ENCODE results near the gene BANP. TPM values are rescaled to one million over a fixed set of nuclear protein-coding genes. Genes with fewer than 3 reads are reported as not detected.
A peak's percentile ranks its signal among the peaks of the same experiment; 100 is the strongest.
"Not testable (repeated sequence)": the region's sequence is repeated elsewhere in the genome, so short reads cannot be mapped to it uniquely, and the experiment has no call there.

BANP gene
- total RNA-seq, 1 experiment from 2014 or later: 34.5 TPM

DNA sequence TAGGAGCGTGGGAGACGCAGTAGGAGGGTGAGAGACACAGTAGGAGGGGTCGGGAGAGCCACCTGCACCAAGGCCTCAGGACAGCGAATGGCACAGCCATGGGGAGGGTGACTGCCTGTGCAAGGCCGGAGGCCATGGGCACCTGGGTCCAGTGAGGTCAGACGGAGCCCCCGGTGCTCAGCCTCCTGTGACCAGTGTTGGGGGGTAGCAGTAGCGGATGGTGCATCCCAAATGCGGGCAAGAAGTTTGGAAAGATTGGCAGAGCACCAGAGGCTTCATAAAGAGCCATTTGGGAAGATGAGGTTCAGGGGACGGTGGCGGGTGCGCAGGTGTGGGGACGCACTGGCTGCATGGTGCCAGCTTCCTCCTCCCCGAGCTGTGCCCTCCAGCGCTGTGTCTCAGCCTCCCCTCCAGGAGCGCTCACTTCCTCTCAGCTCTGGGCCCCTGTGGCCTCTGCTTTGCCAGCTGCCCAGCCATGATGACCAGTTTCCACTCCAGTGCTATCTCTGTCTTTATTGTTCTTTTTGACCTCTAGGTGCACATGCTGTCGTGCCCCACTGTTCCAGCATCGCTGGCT, 90.8 kb downstream of the BANP start:
- H3K27me3 Mint-ChIP-seq (ENCODE audit: low read depth); H3K4me1 Mint-ChIP-seq; H3K4me3 Mint-ChIP-seq; POLR2A ChIA-PET; H3K36me3 Mint-ChIP-seq; CTCF ChIA-PET; H3K27ac Mint-ChIP-seq; DNase-seq (ENCODE audit: low spot score); ATAC-seq; H3K9me3 Mint-ChIP-seq: not testable (repeated sequence)

DNA sequence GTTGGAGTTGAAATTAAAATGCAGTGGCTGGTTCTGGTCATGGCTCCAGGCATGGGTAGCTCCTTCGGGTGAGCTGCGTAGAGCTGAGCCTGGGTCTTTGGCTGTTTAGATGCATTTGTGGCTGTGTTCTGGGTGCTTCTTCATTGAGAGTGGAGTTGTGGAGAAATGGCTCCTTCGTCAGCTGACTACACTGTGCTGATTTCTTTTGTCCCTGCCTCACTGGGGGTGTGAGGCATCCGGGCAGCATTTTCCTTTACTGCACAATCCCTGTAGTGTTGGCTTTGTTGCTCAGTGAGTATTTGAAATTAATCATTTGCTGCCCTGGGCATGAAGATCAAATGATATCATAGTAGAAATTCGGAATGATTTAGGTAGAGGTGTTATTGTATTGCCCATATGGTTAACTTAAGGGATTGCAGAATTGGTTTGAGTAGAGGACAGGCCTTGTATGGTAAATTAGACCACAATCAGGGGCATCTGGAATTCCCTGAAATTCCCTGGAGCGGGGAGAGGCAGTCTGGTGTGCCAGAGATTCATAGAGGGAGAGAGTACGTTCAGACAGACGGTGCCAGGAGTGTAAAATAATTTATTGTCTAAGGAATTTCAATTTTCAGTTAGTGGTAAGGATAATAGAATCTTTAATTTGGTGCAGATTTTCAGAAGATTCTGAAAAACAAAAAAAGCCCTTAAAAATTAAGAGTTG, 92.1 kb downstream of the BANP start:
- CTCF ChIA-PET; H3K4me3 Mint-ChIP-seq; H3K9me3 Mint-ChIP-seq; DNase-seq (ENCODE audit: low spot score); ATAC-seq; H3K4me1 Mint-ChIP-seq; H3K27me3 Mint-ChIP-seq (ENCODE audit: low read depth); POLR2A ChIA-PET: not testable (repeated sequence)
- Mint-ChIP-seq H3K36me3 (peaks cover 12% of the 10 kb centered on the region; the same call in 1 of the 2 replicates), H3K27ac (peak overlapping the region; percentile 73)

DNA sequence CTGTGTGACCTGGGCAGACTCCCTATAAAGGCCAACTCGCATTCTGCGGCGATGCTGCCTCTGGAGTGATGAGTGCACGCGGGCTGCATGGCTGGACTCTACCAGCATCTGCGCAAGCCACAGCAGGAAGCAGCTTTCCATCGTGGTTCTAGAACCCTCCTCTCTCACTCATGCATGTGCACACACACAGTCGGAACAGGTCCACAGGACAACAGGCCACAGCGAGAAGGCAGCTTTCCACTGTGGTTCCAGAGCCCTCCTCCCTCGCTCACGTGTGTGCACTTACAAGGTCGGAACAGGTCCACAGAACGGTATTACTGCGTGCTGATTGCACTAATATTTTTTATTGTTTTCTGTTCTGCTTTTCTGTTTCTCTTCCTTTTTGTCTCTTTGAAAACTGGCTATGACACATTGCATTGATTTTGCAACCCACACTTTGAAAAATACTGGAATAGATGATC, 92.9 kb downstream of the BANP start:
- H3K9me3 Mint-ChIP-seq; POLR2A ChIA-PET; DNase-seq (ENCODE audit: low spot score); H3K4me1 Mint-ChIP-seq; H3K27ac Mint-ChIP-seq; H3K4me3 Mint-ChIP-seq; H3K27me3 Mint-ChIP-seq (ENCODE audit: low read depth); ATAC-seq; CTCF ChIA-PET: not testable (repeated sequence)
- peaks cover 17% of the 10 kb centered on the region for H3K36me3 Mint-ChIP-seq

DNA sequence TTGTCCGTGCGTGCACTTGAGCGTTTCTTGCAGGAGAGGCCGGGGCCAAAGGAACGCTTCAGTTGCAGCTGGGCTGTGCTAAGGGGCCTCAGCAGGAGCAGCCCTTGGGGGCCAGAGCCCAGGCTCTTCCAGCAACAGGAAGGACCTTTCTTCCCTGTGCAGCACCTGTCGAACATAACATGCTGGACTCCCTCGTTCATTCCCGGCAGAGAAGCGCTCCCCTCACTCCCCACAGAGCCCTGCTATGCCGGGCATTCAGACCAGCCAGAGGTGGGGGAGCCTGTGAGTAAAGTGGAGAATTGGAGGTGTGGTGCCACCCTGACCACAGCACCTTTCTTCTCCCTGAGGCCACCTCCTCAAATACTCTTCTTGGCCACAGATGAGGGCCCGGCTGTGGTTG, 94.1 kb downstream of the BANP start:
- CTCF ChIA-PET; DNase-seq (ENCODE audit: low spot score); H3K9me3 Mint-ChIP-seq; POLR2A ChIA-PET; H3K27ac Mint-ChIP-seq; H3K4me3 Mint-ChIP-seq; H3K27me3 Mint-ChIP-seq (ENCODE audit: low read depth); H3K4me1 Mint-ChIP-seq; ATAC-seq: not testable (repeated sequence)
- H3K36me3 Mint-ChIP-seq: peaks cover 29% of the 10 kb centered on the region

DNA sequence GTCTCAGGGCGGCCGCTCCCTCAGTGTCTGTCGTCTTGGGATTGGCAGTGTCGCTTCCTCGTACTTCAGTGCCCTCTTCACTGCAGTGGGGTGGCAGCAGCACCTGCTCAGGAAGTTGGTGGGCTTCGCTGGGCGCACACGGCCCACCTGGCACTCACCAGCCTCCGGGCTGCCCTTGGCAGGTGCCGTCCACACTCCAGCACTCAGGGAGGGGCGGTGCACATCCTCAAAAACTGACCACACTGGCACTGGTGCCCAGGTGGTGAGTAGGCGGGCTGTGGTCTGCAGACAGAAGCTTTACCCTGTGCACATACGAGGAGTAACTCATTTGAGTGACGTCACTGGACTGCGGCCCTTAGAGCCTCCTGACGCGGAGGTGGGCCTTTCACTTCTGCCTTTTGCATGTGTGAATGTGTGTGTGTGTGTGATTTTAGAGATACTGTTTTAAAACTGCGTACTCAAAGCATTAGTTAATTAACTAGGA, 94.6 kb downstream of the BANP start:
- DNase-seq (ENCODE audit: low spot score) (no peak), ATAC-seq (no peak)
- POLR2A ChIA-PET: no interaction called here
- no peak overlapping the region for H3K4me3 Mint-ChIP-seq
- no peak overlapping the region; the same call in 1 of the 2 replicates for H3K27ac Mint-ChIP-seq
- CTCF ChIA-PET: no interaction called here
- H3K36me3 Mint-ChIP-seq: peaks cover 30% of the 10 kb centered on the region
- no peaks in the 10 kb centered on the region for H3K27me3 Mint-ChIP-seq (ENCODE audit: low read depth)
- no peaks in the 10 kb centered on the region for H3K4me1 Mint-ChIP-seq
- H3K9me3 Mint-ChIP-seq: no peaks in the 10 kb centered on the region
- TF ChIP-seq, protein P1, sequence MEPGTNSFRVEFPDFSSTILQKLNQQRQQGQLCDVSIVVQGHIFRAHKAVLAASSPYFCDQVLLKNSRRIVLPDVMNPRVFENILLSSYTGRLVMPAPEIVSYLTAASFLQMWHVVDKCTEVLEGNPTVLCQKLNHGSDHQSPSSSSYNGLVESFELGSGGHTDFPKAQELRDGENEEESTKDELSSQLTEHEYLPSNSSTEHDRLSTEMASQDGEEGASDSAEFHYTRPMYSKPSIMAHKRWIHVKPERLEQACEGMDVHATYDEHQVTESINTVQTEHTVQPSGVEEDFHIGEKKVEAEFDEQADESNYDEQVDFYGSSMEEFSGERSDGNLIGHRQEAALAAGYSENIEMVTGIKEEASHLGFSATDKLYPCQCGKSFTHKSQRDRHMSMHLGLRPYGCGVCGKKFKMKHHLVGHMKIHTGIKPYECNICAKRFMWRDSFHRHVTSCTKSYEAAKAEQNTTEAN (CRISPR knock-in tag; IDR thresholded peaks at IDR 0.05): no peak
- TF ChIP-seq, protein P2, sequence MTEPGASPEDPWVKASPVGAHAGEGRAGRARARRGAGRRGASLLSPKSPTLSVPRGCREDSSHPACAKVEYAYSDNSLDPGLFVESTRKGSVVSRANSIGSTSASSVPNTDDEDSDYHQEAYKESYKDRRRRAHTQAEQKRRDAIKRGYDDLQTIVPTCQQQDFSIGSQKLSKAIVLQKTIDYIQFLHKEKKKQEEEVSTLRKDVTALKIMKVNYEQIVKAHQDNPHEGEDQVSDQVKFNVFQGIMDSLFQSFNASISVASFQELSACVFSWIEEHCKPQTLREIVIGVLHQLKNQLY (CRISPR knock-in tag; IDR thresholded peaks at IDR 0.05): no peak
- TF ChIP-seq, protein P3, sequence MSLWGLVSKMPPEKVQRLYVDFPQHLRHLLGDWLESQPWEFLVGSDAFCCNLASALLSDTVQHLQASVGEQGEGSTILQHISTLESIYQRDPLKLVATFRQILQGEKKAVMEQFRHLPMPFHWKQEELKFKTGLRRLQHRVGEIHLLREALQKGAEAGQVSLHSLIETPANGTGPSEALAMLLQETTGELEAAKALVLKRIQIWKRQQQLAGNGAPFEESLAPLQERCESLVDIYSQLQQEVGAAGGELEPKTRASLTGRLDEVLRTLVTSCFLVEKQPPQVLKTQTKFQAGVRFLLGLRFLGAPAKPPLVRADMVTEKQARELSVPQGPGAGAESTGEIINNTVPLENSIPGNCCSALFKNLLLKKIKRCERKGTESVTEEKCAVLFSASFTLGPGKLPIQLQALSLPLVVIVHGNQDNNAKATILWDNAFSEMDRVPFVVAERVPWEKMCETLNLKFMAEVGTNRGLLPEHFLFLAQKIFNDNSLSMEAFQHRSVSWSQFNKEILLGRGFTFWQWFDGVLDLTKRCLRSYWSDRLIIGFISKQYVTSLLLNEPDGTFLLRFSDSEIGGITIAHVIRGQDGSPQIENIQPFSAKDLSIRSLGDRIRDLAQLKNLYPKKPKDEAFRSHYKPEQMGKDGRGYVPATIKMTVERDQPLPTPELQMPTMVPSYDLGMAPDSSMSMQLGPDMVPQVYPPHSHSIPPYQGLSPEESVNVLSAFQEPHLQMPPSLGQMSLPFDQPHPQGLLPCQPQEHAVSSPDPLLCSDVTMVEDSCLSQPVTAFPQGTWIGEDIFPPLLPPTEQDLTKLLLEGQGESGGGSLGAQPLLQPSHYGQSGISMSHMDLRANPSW (CRISPR knock-in tag; conservative IDR thresholded peaks at IDR 0.05; ENCODE audit: low read depth): no peak
- TF ChIP-seq ZNF232 (CRISPR knock-in tag; IDR thresholded peaks at IDR 0.05): no peak
- TF ChIP-seq, protein P4, sequence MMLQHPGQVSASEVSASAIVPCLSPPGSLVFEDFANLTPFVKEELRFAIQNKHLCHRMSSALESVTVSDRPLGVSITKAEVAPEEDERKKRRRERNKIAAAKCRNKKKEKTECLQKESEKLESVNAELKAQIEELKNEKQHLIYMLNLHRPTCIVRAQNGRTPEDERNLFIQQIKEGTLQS (CRISPR knock-in tag; conservative IDR thresholded peaks at IDR 0.05): no peak
- TF ChIP-seq, protein P5, sequence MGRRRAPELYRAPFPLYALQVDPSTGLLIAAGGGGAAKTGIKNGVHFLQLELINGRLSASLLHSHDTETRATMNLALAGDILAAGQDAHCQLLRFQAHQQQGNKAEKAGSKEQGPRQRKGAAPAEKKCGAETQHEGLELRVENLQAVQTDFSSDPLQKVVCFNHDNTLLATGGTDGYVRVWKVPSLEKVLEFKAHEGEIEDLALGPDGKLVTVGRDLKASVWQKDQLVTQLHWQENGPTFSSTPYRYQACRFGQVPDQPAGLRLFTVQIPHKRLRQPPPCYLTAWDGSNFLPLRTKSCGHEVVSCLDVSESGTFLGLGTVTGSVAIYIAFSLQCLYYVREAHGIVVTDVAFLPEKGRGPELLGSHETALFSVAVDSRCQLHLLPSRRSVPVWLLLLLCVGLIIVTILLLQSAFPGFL (CRISPR knock-in tag; IDR thresholded peaks at IDR 0.05; ENCODE audit: borderline replicate concordance): no peak
- TF ChIP-seq, protein P6, sequence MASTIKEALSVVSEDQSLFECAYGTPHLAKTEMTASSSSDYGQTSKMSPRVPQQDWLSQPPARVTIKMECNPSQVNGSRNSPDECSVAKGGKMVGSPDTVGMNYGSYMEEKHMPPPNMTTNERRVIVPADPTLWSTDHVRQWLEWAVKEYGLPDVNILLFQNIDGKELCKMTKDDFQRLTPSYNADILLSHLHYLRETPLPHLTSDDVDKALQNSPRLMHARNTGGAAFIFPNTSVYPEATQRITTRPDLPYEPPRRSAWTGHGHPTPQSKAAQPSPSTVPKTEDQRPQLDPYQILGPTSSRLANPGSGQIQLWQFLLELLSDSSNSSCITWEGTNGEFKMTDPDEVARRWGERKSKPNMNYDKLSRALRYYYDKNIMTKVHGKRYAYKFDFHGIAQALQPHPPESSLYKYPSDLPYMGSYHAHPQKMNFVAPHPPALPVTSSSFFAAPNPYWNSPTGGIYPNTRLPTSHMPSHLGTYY (CRISPR knock-in tag; IDR thresholded peaks at IDR 0.05): no peak
- TF ChIP-seq NFE2L1 (CRISPR knock-in tag; IDR thresholded peaks at IDR 0.05): no peak
- TF ChIP-seq NR3C1 (CRISPR knock-in tag; conservative IDR thresholded peaks at IDR 0.05; ENCODE audit: low read depth): no peak
- no peak for TF ChIP-seq EMX1 (CRISPR knock-in tag; IDR thresholded peaks at IDR 0.05)
- TF ChIP-seq, protein P7, sequence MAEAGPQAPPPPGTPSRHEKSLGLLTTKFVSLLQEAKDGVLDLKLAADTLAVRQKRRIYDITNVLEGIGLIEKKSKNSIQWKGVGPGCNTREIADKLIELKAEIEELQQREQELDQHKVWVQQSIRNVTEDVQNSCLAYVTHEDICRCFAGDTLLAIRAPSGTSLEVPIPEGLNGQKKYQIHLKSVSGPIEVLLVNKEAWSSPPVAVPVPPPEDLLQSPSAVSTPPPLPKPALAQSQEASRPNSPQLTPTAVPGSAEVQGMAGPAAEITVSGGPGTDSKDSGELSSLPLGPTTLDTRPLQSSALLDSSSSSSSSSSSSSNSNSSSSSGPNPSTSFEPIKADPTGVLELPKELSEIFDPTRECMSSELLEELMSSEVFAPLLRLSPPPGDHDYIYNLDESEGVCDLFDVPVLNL (CRISPR knock-in tag; IDR thresholded peaks at IDR 0.05; ENCODE audit: borderline replicate concordance, low read depth): no peak
- TF ChIP-seq TP53 (CRISPR knock-in tag; IDR thresholded peaks at IDR 0.05): no peak
- TF ChIP-seq, protein P8, sequence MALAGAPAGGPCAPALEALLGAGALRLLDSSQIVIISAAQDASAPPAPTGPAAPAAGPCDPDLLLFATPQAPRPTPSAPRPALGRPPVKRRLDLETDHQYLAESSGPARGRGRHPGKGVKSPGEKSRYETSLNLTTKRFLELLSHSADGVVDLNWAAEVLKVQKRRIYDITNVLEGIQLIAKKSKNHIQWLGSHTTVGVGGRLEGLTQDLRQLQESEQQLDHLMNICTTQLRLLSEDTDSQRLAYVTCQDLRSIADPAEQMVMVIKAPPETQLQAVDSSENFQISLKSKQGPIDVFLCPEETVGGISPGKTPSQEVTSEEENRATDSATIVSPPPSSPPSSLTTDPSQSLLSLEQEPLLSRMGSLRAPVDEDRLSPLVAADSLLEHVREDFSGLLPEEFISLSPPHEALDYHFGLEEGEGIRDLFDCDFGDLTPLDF (CRISPR knock-in tag; IDR thresholded peaks at IDR 0.05): no peak
- TF ChIP-seq PRRX2 (CRISPR knock-in tag; IDR thresholded peaks at IDR 0.05): no peak

Measured in WTC11 (cell line).